HG02623 (cell line): ENCODE measurements around the gene STXBP1.

Experiments
- ATAC-seq: cut with Tn5 transposase; IDR thresholded peaks from one replicate; pipeline ENCODE4 v1.9.1; 2021; ENCODE audit warnings: moderate library complexity; ENCODE audit not compliant: unreplicated experiment

The STXBP1 gene

DNA sequence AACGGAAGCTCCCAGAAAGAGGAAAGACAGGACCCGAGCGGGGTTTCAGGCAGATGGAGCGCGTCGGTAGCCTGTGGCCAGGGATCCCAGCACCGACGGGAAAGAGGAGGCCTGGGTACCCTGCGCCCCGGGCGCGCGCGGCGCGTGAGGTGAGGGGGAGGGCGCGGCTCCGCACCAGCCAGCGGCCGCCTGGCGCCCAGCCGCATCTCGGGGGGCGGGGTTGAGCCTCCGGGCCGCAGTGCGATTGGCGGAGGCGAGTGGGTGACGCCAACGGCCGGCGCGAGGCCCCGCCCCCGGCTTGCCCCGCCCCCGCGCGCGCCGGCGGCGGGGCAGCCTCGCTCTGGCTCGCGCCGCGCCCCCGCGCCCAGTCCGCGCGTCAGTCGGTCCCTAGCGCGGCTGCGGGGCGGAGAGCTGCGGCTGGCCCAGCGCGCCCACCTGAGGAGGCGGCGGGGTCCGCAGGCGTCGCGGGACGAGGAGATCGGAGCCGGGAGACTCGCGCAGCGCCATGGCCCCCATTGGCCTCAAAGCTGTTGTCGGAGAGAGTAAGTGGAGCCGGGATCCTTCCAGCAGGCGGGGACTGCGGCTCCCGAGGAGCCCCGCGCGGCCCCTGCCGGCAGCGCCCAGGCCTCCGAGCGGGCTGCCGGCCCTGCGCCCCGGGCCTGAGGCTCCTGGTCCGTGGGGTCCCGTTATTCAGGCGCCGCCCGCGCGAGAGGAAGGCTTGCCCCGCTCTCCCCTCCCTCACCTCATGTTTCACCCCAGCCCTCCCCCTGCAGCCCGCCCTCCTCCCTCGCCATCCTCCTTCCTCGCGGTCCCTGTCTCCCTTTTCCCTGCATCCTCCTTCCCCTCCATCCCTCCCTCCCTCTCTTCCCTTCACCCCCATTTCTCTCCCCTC is at the start of gene STXBP1:
TSS of gene STXBP1 (plus strand) at position 379 of the 892 bp plus-strand sequence. CDS start at position 506, 127 bp downstream.
- peak; percentile 83 for ATAC-seq

DNA sequence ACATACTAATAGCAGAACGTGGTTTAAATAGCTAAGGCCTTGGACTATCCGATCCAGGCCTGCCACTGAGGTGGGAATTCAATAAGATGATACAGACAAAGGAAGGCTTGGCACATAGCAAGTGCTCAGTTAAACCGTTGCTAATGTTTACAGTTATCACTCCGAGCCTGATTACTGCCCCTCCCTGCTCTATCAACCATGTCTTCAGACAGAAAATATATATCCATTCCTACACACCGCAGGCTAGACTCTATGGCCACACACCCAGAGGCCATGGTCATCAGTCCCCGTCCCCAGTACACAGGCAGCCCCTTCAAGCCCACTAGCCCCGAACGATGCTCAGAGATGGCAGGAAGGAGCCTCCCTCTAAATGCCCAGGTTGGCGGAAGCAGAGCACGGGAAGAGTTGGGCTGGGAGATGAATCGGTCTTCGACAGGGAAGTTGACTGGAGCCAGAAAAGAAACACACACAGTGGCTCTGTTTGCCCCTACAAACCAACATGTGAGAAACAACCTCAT is 49.7 kb upstream of the STXBP1 start:
- ATAC-seq: no peak

DNA sequence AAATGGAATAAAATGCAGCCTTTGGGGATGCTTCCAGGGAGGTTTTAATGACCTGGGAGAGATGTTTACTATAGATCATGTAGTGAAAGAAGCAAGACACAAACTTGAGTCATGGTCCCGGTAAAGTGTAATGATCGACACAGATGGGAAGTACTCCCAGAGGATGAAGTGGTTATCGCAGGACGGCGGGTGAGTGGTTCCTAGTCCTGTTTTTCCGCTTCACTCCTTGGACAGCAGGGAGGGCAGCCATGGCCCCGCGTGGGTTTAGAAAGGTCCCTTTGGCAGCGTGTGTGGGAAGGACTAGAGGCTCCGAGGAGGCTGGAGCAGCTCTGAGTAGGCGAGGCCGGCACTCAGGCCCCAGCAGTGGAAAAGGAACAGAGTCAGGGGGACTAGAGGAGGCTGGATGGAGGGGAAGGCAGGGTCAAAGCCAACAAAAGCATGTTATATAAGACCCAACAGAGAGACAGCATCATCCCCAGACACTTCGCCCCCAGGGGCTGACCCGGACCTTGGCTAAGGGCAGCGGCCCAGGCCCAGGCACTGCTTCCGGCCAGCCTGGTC is 49.2 kb upstream of the STXBP1 start:
- ATAC-seq: no peak

DNA sequence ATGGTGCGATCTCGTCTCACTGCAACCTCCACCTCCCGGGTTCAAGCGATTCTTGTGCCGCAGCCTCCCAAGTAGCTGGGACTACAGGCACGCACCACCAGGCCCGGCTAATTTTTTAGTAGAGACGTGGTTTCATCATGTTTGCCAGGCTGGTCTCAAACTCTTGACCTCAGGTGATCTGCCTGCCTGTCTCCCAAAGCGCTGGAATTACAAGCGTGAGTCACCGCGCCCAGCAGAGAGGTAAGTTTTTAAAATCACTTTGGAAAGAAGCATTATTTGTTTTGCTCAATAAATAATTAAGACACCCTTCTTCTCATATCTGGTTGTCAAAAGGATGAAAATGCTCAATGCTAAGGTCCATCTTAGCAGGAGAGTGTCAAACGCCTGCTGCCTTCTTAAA is 48.5 kb upstream of the STXBP1 start:
- ATAC-seq: no peak

DNA sequence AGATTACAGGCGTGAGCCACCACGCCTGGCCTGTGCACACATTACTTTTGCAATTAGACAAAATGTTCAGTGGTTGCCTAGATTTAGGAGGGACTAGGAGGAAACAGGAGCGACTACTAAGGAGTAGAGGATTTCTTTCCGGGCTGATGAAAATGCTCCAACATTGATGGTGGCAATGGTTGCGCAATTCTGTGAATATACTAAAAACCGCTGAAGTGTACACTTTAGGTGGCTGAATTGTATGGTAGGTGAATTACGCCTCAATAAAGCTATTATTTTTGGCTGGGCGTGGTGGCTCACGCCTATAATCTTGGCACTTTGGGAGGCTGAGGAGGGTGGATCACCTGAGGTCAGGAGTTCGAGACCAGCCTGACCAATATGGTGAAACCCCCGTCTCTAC is 46.8 kb upstream of the STXBP1 start:
- no peak for ATAC-seq

DNA sequence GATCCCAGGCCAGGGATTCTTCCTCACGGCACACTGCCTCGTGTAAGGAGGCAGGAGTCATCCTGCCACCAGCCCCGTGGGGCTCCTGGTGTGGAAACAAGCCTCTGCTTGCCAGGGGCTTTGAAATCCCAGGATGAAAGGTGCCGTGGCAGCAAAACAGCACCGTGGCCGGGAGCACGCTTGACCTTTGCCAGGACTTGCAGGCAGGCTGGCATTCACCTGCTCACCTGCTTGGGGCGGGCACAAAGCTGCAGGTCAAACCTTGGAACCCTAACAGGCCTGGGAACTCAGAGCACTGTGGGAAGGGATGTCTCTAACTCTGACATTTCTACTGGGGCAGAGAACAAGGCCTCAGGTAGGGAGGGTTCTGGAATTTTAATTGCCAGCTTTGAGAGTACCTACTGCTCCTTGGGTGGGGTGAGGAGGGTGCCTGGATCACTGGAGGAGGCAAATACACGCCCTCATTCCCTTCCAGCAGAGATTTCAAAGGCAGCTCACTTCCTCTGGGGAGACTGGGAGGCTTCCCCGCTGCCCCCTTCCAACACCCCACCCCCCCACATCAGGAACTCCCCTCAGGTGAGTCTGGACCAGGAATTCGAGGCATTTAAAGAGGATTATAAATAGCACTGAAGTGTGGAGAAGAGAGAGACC is 45.6 kb upstream of the STXBP1 start:
- no peak for ATAC-seq

DNA sequence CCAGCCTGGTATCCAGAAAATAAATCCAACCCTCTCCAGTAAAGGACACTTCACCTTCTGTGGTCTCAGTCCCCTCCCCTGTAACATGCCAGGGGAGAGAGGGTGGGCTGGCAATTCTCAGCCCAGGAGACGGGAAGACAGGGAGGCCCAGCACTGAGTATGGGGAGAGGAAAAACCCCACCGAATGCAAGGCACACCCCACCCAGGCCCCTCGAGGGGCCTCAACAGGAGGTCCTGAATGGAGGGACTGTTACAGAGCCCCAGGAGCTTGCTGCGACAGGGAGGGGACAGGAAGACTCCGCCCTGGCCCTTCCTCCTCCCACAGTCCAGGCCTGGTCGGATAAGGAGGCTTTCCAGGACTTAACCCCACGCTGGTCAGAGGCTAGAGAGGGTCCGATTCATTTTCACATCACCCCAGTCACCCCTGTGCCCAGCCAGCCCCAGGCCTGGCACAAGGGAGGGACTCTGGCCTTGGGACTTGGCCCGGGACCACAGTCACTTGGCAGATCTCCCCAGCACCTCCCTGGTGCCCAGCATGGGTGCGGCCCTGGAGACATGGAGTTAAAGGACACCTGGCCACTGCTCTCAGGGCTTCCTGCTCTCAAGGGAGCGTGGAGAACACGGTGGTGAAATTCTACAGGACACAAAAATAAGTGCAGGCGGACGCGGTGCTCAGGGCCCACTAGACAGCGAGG is 44.9 kb upstream of the STXBP1 start:
- ATAC-seq: no peak

DNA sequence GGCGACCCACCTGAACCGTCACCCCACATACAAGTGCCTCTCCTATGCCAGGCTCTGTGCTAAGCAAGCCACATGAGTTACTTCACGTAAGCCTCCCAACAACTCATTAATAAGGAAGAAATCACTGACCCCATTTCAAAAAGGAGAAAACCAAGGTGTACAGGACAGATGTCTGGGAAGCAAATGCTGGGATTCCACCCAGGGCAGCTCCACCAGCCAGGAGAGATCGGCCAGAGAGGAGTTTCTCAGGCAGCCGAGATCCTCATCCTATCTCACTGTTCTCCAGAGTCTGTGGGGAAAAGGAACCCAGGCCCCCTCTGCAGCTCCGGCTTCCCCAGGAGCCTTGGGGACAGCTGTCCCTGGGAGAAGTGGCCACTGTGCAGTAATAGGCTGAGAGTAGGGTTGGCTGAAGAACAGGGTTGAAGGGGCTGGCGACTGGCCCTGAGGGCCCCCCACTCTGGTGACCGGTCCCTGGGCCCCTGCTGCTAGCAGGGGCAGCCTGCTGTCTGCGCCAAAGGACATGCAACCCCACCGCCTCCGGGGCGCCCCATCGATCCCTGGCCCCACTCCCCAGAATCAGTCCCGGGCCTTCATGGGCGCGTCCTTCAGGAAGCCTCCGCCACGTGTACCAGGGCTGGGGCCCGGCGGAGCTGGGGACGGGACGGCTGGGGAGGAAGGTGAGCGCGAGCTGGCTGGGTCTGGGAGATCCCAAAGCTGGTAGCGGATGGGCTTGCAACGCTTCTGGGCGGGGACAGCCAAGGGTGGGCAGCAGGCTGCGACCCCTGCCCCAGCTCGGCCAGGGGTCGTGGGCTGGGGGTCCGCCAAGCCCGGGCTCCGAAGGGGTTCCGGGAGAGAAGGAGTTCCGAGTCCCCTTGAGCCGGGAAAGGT is 44.1 kb upstream of the STXBP1 start:
- ATAC-seq: no peak

DNA sequence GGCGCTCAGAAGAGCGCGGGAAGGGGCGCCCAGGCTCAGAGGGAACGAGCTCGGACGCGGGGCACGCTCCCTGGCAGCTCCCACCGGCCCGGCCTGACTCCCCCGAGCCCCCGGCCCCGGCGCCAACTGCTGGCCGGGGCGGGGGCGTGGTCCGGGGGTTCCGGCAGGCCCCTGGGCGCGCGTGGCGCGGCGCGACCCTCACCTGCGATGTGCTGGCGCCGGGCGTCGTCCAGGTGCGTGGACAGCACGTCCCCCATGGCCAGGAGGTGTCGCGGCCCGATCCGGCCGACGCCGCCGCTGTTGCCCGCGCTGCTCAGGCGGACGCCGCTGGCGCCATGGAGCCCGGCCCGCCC is 43.5 kb upstream of the STXBP1 start:
- no peak for ATAC-seq

DNA sequence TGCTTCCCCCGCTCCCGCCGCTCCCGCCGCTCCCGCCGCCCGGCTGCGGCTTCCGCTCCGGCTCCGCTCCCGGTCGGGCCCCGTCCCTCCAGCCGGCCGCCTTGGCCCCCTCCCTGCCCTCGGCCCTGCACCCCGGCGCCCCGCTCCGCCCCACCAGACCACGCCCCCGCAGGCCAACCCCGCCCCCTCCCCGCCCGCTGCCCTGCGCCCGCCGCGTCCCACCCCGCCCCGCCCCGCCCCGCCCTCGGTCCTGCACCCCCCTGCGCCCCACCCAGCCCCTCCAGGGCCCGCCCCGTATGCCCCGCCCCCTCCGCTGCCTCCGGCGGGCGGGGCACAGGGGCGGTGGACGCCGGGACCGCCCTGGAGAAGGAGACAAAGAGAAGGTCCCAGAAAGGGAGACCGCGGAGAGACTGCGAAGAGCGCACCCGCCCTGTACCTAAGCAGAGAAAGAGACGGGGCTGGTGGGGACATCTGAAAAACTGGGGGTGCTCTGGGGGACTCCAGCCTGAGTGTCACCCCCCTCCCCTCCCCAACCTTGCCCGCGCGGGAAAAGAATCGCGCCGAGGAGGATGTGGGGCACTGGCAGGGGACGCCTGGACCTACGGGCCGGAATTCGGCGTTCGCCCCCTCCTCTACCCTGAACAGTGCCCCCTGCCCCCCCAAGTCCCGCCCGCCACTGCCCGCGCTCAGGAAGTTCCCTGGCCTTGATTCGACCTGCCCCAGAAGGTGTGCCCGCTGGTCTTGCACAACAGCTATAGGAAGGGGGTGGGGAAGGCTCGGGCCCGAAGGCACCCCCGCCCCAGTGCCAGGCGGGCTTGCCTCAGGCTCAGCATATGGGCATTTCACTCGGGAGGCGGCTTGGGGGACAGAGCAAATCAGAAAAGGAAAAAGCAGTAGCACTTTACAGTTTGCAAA is 42.8 kb upstream of the STXBP1 start:
- ATAC-seq: no peak

DNA sequence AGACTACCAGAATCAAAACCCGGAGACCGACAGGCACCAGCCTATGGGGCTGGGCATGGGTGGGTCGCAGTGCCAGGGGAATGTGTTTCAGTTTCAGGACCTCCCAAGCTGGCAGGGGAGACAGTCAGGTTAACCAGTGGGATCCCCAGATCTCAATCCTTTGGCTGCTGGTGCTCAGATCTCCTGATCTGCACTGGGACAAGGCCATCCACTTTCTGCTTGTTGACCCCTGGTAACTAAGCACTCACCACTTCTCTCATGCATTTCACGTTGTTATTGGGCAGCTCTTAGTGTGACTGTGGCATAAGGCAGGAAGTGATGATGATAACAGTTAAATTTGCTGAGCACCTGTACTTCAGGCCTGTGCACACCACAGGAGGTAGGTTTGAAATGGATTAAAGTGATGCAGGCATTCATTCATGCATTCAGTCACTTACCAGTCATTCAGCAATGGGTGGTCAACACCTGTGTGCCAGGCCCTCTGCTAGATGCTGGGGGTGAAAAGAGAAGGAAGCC is 42.1 kb upstream of the STXBP1 start:
- ATAC-seq: no peak

DNA sequence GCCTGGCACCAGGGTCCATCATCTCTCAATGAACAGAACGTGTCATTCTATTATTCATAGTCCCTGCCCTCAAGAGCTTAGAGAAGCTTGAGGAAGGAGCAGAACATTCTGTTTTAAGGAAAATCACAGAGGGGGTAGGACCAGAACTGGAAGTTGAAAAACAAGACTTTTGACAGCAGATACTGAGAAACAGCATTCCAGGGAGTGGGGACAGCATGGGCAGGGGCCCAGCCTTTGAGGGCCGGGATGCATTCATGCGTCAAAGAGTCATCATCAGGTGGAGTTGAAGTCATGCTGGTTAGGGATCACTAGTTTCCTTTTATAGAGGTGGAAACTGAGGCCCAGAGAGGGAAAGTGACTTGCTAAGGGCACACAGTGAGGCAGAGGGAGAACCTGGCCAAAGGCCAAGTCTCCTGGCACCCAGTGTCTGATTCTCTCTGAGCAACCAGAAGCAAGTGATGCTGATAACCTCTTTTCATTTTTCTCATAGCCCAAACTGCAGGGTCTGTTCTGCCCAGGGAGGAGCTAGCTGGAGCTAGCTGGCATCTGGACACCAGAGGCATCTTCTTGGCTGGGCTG is 41.5 kb upstream of the STXBP1 start:
- ATAC-seq: no peak

DNA sequence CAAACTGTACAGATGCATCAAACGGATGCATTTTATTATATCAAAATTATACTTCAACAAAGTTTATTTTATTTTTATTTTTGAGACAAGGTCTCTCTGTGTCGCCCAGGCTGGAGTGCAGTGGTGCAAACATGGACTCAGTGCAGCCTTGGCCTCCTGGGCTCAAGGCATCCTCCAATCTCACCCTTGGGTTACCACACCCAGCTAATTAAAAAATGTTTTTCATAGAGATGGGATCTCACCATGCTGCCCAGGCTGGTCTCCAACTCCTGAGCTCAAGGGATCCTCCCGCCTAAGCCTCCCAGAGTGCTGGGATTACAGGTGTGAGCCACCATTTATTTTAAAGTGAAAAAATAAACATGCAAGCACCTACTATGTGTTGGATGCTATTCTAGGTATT is 40.1 kb upstream of the STXBP1 start:
- no peak for ATAC-seq

DNA sequence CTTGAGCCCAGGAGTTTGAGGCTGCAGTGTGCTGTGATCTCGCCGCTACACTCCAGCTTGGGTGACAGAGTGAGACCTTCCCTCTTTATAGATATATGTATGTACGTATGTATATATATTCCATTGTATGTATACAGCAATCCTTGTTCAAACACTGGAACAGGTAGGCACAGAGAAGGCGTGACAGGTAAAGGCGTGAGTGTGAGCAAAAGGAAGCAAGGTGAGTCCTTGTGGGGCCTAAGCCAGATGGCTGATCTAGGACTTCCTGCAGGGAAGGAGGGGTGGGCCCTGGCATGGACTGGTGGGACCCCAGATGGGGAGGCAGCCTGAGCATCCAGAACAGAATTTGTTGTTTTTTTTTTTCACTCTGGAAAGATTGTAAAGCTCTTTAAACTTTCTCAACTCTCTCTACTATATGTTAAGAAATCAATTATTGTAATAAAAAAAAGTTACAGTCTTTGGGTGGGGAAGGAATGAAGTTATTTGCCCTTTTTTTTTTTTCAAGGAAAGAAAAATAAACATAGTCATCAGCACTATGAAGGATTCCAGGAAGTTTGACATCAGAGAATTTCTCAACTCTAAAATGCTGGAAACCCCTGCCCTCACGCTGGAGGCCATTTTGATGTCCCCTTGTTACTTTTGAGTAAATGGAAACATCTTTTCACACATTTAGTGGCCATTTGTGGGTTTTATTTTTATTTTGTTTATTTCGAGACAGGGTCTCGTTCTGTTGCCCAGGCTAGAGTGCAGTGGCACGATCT is 38.9 kb upstream of the STXBP1 start:
- no peak for ATAC-seq

DNA sequence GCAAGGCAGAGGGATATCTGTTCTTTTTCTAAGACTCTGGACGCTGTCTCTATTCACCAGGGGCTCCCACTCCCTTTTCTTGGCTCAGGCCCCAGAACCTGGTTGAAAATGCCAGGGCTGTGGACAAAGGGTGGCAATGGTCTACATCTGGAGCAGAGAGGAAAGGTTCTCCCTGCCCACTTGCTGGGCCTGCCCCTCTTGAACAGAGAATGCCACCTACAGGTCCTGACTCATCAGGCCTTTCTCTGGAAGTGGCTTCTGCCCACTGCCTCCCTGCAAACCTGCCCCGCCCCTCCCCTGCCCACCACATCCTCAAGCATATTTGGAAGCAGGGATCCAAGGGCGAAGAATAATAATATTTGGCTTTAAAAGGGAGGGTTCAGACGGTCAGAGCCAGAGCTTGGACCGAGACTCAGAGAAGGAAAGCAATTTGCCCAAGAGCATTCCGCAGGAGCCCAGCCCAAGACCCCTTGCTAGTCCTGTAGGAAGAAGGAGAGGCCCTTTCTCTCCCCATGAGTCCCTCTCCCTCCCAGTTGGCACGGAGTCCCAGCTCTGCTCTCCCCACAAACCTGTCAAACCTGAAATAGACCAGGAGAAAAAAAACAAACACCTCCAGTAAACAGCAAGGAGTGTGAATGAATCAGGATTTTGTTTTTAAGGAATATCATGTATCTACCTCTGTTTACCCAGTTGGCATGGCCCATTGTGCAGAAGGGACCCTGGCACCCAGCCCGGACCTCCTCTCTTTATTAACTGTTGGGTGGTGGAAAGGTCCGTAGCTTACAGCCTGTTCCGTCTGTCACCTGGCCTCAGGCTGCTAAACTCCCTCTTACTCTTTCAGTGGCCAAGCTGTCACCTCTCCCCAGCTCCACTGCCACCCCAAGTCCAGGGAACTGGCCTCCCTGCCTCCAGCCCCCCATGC is 37.7 kb upstream of the STXBP1 start:
- ATAC-seq: no peak

DNA sequence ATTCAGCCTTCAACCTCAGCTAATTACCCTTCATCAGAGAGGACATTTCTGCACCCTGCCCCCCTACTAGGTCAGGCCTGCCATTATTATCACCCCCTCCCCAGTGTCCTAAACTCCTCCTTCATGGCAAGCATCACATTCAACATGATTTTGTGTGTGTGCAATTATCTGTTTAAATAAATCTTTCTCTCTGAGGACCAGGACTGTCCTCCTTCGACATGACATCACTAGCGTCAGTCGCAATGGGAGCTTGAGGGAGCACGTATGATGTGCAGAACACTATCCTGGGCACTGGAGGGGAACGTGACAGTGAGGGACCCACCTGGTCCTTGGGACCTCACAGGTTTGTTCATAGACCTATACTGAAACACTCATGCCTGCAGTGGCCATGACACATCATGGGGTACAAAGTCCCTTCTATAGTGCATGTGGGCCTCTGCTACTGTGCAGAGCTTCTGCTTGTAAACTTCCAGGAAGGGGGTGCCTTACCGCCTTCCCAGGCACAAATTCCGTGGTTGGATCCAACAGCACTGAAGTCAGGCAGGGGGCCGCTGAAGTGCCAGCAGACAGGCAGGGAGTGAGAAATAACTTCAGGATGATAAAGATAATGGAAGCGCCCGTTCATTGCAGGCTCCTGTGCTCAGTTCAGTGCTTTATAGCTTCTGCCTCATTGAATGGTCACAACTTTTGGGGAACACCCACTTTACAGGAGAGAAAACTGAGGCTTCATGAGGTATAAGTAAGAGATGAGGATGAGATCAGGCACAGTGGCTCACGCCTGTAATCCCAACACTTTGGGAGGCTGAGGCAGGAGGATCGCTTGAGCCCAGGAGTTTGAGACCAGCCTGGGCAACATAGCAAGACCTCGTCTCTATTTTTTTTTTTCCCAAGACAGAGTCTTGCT is 36.0 kb upstream of the STXBP1 start:
- no peak for ATAC-seq
